ENCODE results near the gene MBP.

MBP gene

DNA sequence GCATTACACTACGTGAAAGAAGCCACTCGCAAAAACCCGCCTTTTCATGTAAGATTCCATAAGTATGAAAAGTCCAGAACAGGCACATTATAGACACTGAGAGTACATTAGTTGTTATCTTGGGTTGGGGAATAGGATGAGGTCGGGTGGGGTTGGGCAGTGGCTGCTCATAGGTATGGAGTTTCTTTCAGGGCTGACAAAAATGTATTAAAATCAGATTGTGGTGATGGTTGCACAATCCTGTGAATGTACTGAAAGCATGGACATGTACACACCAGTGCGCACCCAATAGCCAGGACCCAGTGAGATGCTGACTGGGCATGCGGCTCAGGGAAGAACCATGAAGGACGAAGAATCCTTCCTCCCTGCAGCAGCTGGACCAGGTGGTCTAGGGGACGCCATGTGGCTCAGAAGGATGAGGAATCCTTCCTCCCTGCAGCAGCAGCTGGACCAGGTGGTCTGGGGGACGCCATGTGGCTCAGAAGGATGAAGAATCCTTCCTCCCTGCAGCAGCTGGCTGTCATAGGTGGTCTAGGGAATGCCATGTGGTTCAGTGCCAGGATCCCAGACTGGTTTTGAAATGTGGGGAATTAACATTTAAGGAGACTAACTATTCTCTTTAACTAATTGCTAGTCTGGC, 50.1 kb downstream of the MBP start:
- ChIA-PET CTCF (no interaction called here), POLR2A (no interaction called here)
- no peak for TF ChIP-seq CTBP1 (IDR thresholded peaks at IDR 0.05; ENCODE audit: borderline replicate concordance)
- no peak for TF ChIP-seq NFRKB (IDR thresholded peaks at IDR 0.05)
- TF ChIP-seq SP1 (IDR thresholded peaks at IDR 0.05) = no peak
- TF ChIP-seq BHLHE40 (IDR thresholded peaks at IDR 0.05; ENCODE audit: borderline replicate concordance) = no peak
- no peak for TF ChIP-seq FOXM1 (IDR thresholded peaks at IDR 0.05; ENCODE audit: borderline replicate concordance)
- no peak for TF ChIP-seq FOXK2 (IDR thresholded peaks at IDR 0.05)
- no peak for TF ChIP-seq ARNT (IDR thresholded peaks at IDR 0.05)
- no peak for TF ChIP-seq ELF4 (IDR thresholded peaks at IDR 0.05)
- TF ChIP-seq L3MBTL2 (conservative IDR thresholded peaks at IDR 0.05) = no peak
- no peak for TF ChIP-seq LEF1 (IDR thresholded peaks at IDR 0.05; ENCODE audit: borderline replicate concordance)
- TF ChIP-seq FOXA1 (IDR thresholded peaks at IDR 0.05) = no peak
- no peak for TF ChIP-seq ZNF384 (IDR thresholded peaks at IDR 0.05)
- TF ChIP-seq HDGF (IDR thresholded peaks at IDR 0.05; ENCODE audit: borderline replicate concordance) = no peak
- TF ChIP-seq PKNOX1 (IDR thresholded peaks at IDR 0.05) = no peak
- no peak for TF ChIP-seq SUZ12 (IDR thresholded peaks at IDR 0.05)
- TF ChIP-seq TARDBP (IDR thresholded peaks at IDR 0.05) = no peak
- DNase-seq (ENCODE audit: extremely low spot score) = no peak

GRCh38 chr18:77081390-77081778, 51.2 kb downstream of the MBP start:
- ChIA-PET POLR2A (no interaction called here), CTCF (no interaction called here)
- TF ChIP-seq LEF1 (IDR thresholded peaks at IDR 0.05; ENCODE audit: borderline replicate concordance) (no peak), ARNT (IDR thresholded peaks at IDR 0.05) (no peak), L3MBTL2 (conservative IDR thresholded peaks at IDR 0.05) (no peak), SP1 (IDR thresholded peaks at IDR 0.05) (no peak), HDGF (IDR thresholded peaks at IDR 0.05; ENCODE audit: borderline replicate concordance) (no peak), ELF4 (IDR thresholded peaks at IDR 0.05) (no peak), BHLHE40 (IDR thresholded peaks at IDR 0.05; ENCODE audit: borderline replicate concordance) (no peak)
- DNase-seq (ENCODE audit: extremely low spot score) = no peak

DNA sequence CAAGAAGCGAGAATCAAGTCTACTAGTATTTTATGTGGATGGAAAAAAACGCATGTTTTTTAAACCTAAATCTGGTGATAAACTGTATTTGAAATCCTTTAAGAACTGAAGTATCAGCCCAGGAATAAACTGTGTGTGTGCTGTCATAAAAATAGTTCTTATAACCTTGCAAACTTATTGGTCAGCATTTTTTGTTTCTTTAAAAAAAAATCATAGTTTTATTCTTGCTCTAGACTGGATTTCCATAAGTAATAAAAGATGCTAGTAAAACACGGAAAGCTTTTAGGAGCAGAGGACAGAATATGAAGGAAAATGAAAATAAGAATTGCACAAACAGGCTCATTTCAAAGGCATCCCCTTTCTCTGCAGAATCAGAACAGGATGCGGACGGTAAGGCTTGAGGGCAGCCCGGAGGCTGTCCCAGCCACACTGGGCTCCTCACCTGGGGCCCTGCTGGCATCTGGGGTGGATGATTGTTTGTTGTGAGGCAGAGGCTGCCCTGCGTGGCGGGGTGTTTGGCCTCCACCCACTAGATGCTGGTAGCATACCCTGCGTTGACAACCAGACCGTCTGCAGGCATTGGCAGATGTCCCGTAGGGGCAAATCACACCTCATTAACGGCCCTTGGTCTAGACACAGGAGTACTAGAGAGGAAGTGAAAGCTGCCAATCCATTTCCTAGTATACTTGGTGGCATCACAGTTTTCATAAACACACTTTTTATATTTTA, 52.5 kb downstream of the MBP start:
- POLR2A ChIA-PET = no interaction called here
- CTCF ChIA-PET = no interaction called here
- no peak for DNase-seq (ENCODE audit: extremely low spot score)
- TF ChIP-seq LEF1 (IDR thresholded peaks at IDR 0.05; ENCODE audit: borderline replicate concordance) (no peak), TARDBP (IDR thresholded peaks at IDR 0.05) (no peak), SP1 (IDR thresholded peaks at IDR 0.05) (no peak), PKNOX1 (IDR thresholded peaks at IDR 0.05) (no peak), ARNT (IDR thresholded peaks at IDR 0.05) (no peak), ELF4 (IDR thresholded peaks at IDR 0.05) (no peak)

DNA sequence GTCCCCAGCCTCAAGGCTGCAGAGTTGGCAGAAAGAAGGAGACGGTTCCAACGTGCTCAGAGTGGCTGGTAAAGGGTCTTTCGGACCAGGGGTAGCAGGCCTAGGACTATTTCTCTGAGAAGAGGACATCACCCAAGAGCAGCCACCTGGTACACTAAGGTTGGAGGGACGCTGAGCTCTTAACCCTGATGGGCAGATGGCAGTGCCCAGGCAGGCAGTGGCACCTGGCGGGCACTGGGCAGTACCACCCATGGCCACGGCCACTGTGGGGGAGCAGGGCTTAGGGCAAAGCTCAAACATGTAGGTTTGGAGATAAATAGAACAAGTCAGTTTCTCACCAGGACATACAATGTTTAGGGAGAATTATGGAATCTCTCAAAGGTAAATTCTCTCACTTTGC, 53.5 kb downstream of the MBP start:
- no peak for DNase-seq (ENCODE audit: extremely low spot score)
- ChIA-PET POLR2A (no interaction called here), CTCF (no interaction called here)
- TF ChIP-seq L3MBTL2 (conservative IDR thresholded peaks at IDR 0.05) (no peak), NFRKB (IDR thresholded peaks at IDR 0.05) (no peak)

DNA sequence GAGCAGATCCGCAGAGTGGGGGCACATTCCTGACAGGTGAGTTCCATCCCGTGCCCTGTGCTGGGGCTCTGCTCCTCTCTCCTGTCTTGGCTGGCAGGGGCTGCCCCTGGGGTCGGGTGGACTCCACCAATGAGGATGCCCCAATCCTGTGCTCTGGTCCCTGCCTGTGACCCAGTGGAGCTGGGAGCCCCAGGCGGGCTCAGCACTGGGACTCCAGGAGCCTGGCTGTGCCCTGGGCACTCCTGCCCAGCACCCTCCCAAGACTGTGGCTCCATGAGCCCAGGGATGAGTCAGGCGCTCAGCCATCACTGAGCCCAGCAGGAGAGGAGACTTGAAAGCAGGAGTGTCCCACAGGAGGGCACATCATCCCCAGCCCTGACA, 53.9 kb downstream of the MBP start:
- ChIA-PET CTCF (no interaction called here), POLR2A (no interaction called here)
- no peak for DNase-seq (ENCODE audit: extremely low spot score)
- TF ChIP-seq ZNF384 (IDR thresholded peaks at IDR 0.05) = no peak
- TF ChIP-seq SUZ12 (IDR thresholded peaks at IDR 0.05) = no peak
- no peak for TF ChIP-seq BHLHE40 (IDR thresholded peaks at IDR 0.05; ENCODE audit: borderline replicate concordance)
- TF ChIP-seq PKNOX1 (IDR thresholded peaks at IDR 0.05) = no peak
- no peak for TF ChIP-seq L3MBTL2 (conservative IDR thresholded peaks at IDR 0.05)
- TF ChIP-seq FOXK2 (IDR thresholded peaks at IDR 0.05) = no peak

DNA sequence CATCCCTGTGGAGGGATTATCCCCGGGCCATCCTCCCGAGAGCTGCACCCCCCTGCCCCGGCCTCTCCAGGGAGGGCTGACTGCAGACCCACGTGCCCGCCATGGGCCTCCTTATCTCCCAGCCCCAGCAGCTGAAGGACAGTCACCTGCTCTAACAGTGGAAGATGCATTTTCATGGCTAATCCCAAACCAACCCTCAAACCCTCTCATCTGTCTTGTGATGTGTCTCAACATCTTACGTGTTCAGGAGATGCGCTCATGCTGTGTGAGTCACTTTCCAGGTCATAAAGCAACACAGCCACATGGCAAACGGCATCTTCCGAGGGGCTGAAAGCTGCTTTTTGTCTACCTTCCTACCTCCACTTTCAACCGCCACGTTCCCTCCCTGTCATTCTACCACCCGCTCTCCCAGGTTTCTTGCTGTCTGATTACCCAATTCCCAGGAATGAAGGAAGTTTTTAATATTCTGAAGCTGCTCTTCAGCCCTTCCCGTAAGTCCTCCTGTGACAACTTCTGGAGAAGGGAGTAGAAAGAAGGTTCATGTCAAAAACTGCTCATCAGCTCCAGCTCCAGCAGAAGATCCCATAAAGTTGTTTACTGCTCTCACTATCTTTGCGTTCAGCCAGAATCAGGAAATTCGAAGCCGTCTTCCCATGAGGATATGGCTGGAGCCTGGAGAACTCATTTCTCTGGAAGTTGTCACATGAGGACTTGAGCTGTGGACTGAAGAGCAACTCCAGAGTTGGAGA, 54.5 kb downstream of the MBP start:
- TF ChIP-seq FOXK2 (IDR thresholded peaks at IDR 0.05) (no peak), ZNF384 (IDR thresholded peaks at IDR 0.05) (no peak), L3MBTL2 (conservative IDR thresholded peaks at IDR 0.05) (no peak), CTBP1 (IDR thresholded peaks at IDR 0.05; ENCODE audit: borderline replicate concordance) (no peak)
- DNase-seq (ENCODE audit: extremely low spot score) = no peak
- CTCF ChIA-PET = no interaction called here
- POLR2A ChIA-PET = no interaction called here

DNA sequence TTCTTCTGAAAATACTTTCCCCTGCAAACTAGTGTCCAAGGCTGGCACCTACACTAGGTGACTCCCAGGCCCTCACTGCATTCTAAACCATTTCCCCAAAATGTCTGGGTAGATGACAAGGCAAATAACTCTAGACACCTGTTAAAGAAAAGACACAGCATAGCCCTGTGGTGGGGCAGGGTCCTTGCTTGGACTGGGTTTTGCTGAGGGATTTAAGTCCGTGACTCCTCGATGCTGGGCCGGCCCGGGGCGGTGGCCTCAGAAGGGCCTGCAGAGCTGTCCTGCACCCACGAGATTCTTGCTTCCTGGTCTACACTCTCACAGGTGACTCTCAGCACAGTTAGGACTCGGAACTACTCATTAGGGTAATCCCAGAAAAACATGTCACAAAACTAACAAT, 55.2 kb downstream of the MBP start:
- ChIA-PET CTCF (no interaction called here), POLR2A (no interaction called here)
- no peak for TF ChIP-seq ZNF384 (IDR thresholded peaks at IDR 0.05)
- TF ChIP-seq SUZ12 (IDR thresholded peaks at IDR 0.05) = no peak
- no peak for TF ChIP-seq TARDBP (IDR thresholded peaks at IDR 0.05)
- TF ChIP-seq ARNT (IDR thresholded peaks at IDR 0.05) = no peak
- no peak for TF ChIP-seq LEF1 (IDR thresholded peaks at IDR 0.05; ENCODE audit: borderline replicate concordance)
- TF ChIP-seq PKNOX1 (IDR thresholded peaks at IDR 0.05) = no peak
- TF ChIP-seq HDGF (IDR thresholded peaks at IDR 0.05; ENCODE audit: borderline replicate concordance) = no peak
- no peak for TF ChIP-seq FOXA1 (IDR thresholded peaks at IDR 0.05)
- TF ChIP-seq L3MBTL2 (conservative IDR thresholded peaks at IDR 0.05) = no peak
- TF ChIP-seq FOXK2 (IDR thresholded peaks at IDR 0.05) = no peak
- TF ChIP-seq SP1 (IDR thresholded peaks at IDR 0.05) = no peak
- TF ChIP-seq FOXM1 (IDR thresholded peaks at IDR 0.05; ENCODE audit: borderline replicate concordance) = no peak
- TF ChIP-seq BHLHE40 (IDR thresholded peaks at IDR 0.05; ENCODE audit: borderline replicate concordance) = no peak
- TF ChIP-seq CTBP1 (IDR thresholded peaks at IDR 0.05; ENCODE audit: borderline replicate concordance) = no peak
- DNase-seq (ENCODE audit: extremely low spot score) = no peak
